H9 (cell line): Measurements from ENCODE around the gene NRG2. TPM values are rescaled to one million over a fixed set of nuclear protein-coding genes. Genes with fewer than 3 reads are reported as not detected.

Experiments used
- DNase-seq: peaks from one replicate; pipeline ENCODE4 v3.0.0-alpha.2; 2017
- H2AFZ ChIP-seq: one replicate; pipeline ENCODE4 v1.6.1; 2013; ENCODE audit warnings: mild to moderate bottlenecking, low read length, control low read depth, moderate library complexity
- H2AK5ac ChIP-seq: 2 replicates; pipeline ENCODE4 v1.6.1; 2013; ENCODE audit warnings: low read length, control low read depth, mixed read lengths; ENCODE audit not compliant: insufficient read length
- H2BK120ac ChIP-seq: one replicate; pipeline ENCODE4 v1.6.1; 2013; ENCODE audit warnings: low read depth, mild to moderate bottlenecking, low read length, control low read depth, inconsistent platforms; ENCODE audit not compliant: poor library complexity, severe bottlenecking
- H2BK12ac ChIP-seq: 2 replicates; pipeline ENCODE4 v1.6.1; 2013; ENCODE audit warnings: low read length, control low read depth, mixed read lengths, low read depth; ENCODE audit not compliant: insufficient read length
- H2BK15ac ChIP-seq: 2 replicates; pipeline ENCODE4 v1.6.1; 2013; ENCODE audit warnings: low read depth, low read length, control low read depth
- H2BK20ac ChIP-seq: one replicate; pipeline ENCODE4 v1.6.1; 2013; ENCODE audit warnings: low read depth, mild to moderate bottlenecking, low read length, control low read depth, inconsistent platforms; ENCODE audit not compliant: poor library complexity, severe bottlenecking
- H2BK5ac ChIP-seq: 2 replicates; pipeline ENCODE4 v1.6.1; 2013; ENCODE audit warnings: low read length, control low read depth, mixed read lengths; ENCODE audit not compliant: insufficient read length
- H3K14ac ChIP-seq: 2 replicates; pipeline ENCODE4 v1.6.1; 2013; ENCODE audit warnings: low read length, control low read depth; ENCODE audit not compliant: insufficient read depth
- H3K18ac ChIP-seq: 2 replicates; pipeline ENCODE4 v1.6.1; 2013; ENCODE audit warnings: low read depth, mild to moderate bottlenecking, mixed read lengths, low read length, control low read depth; ENCODE audit not compliant: insufficient read length
- H3K23ac ChIP-seq: 2 replicates; pipeline ENCODE4 v1.6.1; 2013; ENCODE audit warnings: low read length, control low read depth, mixed read lengths, low read depth; ENCODE audit not compliant: insufficient read length
- H3K23me2 ChIP-seq: 2 replicates; pipeline ENCODE4 v1.6.1; 2013; ENCODE audit warnings: low read depth, mild to moderate bottlenecking, mixed read lengths, low read length, control low read depth; ENCODE audit not compliant: insufficient read length, poor library complexity, severe bottlenecking
- H3K27ac ChIP-seq: 2 replicates; pipeline ENCODE4 v1.5.1; 2013; ENCODE audit warnings: low read length, control low read depth, mixed read lengths, low read depth; ENCODE audit not compliant: insufficient read length
- H3K27me3 ChIP-seq: 2 replicates; pipeline ENCODE4 v1.6.1; 2013; ENCODE audit warnings: low read length, control low read depth, inconsistent platforms; ENCODE audit not compliant: insufficient read depth
- H3K4ac ChIP-seq: 2 replicates; pipeline ENCODE4 v1.6.1; 2013; ENCODE audit warnings: low read depth, mild to moderate bottlenecking, control low read depth, inconsistent platforms, low read length, moderate library complexity
- H3K4me1 ChIP-seq: 2 replicates; pipeline ENCODE4 v1.6.1; 2013; ENCODE audit warnings: low read length, control low read depth, inconsistent platforms; ENCODE audit not compliant: insufficient read depth
- H3K4me2 ChIP-seq: 2 replicates; pipeline ENCODE4 v1.6.1; 2013; ENCODE audit warnings: low read length, control low read depth, mixed read lengths; ENCODE audit not compliant: insufficient read length, insufficient read depth
- H3K56ac ChIP-seq: 2 replicates; pipeline ENCODE4 v1.6.1; 2013; ENCODE audit warnings: low read depth, mild to moderate bottlenecking, mixed read lengths, low read length, control low read depth; ENCODE audit not compliant: insufficient read length
- H3K79me1 ChIP-seq: 2 replicates; pipeline ENCODE4 v1.6.1; 2013; ENCODE audit warnings: low read depth, mild to moderate bottlenecking, moderate library complexity, low read length, control low read depth, inconsistent platforms; ENCODE audit not compliant: insufficient read depth, poor library complexity, severe bottlenecking
- H3K79me2 ChIP-seq: 2 replicates; pipeline ENCODE4 v1.6.1; 2013; ENCODE audit warnings: low read length, control low read depth, inconsistent platforms; ENCODE audit not compliant: insufficient read depth
- H3K9ac ChIP-seq: 2 replicates; pipeline ENCODE4 v1.6.1; 2013; ENCODE audit warnings: low read length, control low read depth, mixed read lengths; ENCODE audit not compliant: insufficient read length; ENCODE audit errors: extremely low read depth
- H3K9me3 ChIP-seq: one replicate; pipeline ENCODE4 v1.6.1; 2013; ENCODE audit warnings: low read depth, low read length, inconsistent platforms; ENCODE audit not compliant: control insufficient read depth
- H3T11ph ChIP-seq: one replicate; pipeline ENCODE4 v1.6.1; 2013; ENCODE audit warnings: mild to moderate bottlenecking, low read length, control low read depth, inconsistent platforms
- H4K20me1 ChIP-seq: one replicate; pipeline ENCODE4 v1.6.1; 2013; ENCODE audit not compliant: control insufficient read depth, insufficient read length, insufficient read depth
- H4K5ac ChIP-seq: 2 replicates; pipeline ENCODE4 v1.6.1; 2013; ENCODE audit warnings: low read depth, mild to moderate bottlenecking, mixed read lengths, low read length, control low read depth; ENCODE audit not compliant: insufficient read length
- H4K8ac ChIP-seq: replicated peaks from 2 replicates; pipeline ENCODE4 v1.6.1; 2013; ENCODE audit warnings: low read length, control low read depth, mixed read lengths, low read depth; ENCODE audit not compliant: insufficient read length
- H4K91ac ChIP-seq: 2 replicates; pipeline ENCODE4 v1.6.1; 2013; ENCODE audit warnings: low read depth, mild to moderate bottlenecking, moderate library complexity, mixed read lengths, low read length, control low read depth; ENCODE audit not compliant: insufficient read length
- H3K27ac Mint-ChIP-seq, 3 experiments: 2 replicates in 2 of 3; 3 replicates in 1 of 3; pipeline ENCODE4 v1.8.0; 2020 to 2021; ENCODE audit warnings: mixed read lengths in 3 of 3, mild to moderate bottlenecking in 1 of 3, moderate library complexity in 1 of 3
- H3K27me3 Mint-ChIP-seq: 2 replicates; pipeline ENCODE4 v1.8.0; 2021; ENCODE audit warnings: low read depth, mild to moderate bottlenecking, moderate library complexity, mixed read lengths
- H3K36me3 Mint-ChIP-seq, 3 experiments: 2 replicates in 2 of 3; 3 replicates in 1 of 3; pipeline ENCODE4 v1.8.0; 2020 to 2021; ENCODE audit warnings: low read depth in 3 of 3, mixed read lengths in 3 of 3; ENCODE audit not compliant: insufficient read depth in 1 of 3
- H3K4me1 Mint-ChIP-seq, 2 experiments: 2 replicates each; pipeline ENCODE4 v1.8.0; 2020; ENCODE audit warnings: mixed read lengths in 2 of 2
- H3K4me3 Mint-ChIP-seq, 2 experiments: 2 replicates in 1 of 2; 3 replicates in 1 of 2; pipeline ENCODE4 v1.8.0; 2020 to 2021; ENCODE audit warnings: mild to moderate bottlenecking in 2 of 2, mixed read lengths in 2 of 2, moderate library complexity in 1 of 2
- H3K9me3 Mint-ChIP-seq, 2 experiments: 2 replicates in 1 of 2; 3 replicates in 1 of 2; pipeline ENCODE4 v1.8.0; 2020; ENCODE audit warnings: mild to moderate bottlenecking in 2 of 2, mixed read lengths in 2 of 2, moderate library complexity in 1 of 2
- WGBS: extraction: QIAGEN DNeasy Blood & Tissue Kit; methylation state at CpG from one replicate; pipeline ENCODE4 v1.1.7; 2013; ENCODE audit warnings: missing lambda C conversion rate, low lambda C conversion rate, mixed read lengths; ENCODE audit not compliant: insufficient read length; ENCODE audit errors: extremely low coverage; 5-methylcytosine and 5-hydroxymethylcytosine counted together
- total RNA-seq: library from RNA; stranded (reverse); gene quantifications from 2 replicates; pipeline ENCODE4 v1.2.1, GENCODE V29; 2021
- TF ChIP-seq, protein P1 (sequence below): fragments of 200-600 bp; sonication (generic); conservative IDR thresholded peaks from 3 replicates; pipeline ENCODE4 v1.8.0; 2021; ENCODE audit warnings: antibody characterized with exemption, mild to moderate bottlenecking

The NRG2 gene
- total RNA-seq, 1 experiment from 2014 or later: not detected

DNA sequence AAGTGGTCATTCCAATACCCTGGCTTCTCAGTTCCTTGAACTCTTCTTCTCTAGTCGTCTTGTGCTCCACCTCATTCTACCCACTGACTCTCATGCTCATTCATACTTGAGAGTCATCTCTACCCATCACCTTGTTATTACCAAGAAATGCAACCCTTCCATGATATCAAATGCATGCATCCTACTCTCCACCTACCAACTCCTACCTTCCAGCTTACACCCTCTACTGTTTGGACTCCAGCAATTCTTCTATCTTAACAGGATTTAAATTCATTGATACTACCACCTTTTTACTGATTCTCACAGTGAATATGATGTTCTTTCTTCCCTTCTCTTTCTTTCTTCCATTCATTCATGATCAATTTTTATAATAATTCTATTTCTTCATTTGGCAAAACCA is 30.7 kb downstream of the NRG2 start:
- no CpG with 5 or more reads among the region's 1 CpG for WGBS
- DNase-seq: no peak

More for the DNA sequence above, 30.7 kb downstream of the NRG2 start:
- Histone ChIP-seq H3K4me2 (no peak overlapping the region), H3K23me2 (no peaks in the 10 kb centered on the region), H3K56ac (no peak overlapping the region), H4K91ac (no peak overlapping the region), H2BK5ac (no peak overlapping the region), H4K8ac (no peak overlapping the region), H3K79me2 (no peaks in the 10 kb centered on the region), H3K4me1 (no peaks in the 10 kb centered on the region), H4K20me1 (no peaks in the 10 kb centered on the region), H3K9ac (no peak overlapping the region), H4K5ac (no peak overlapping the region), H2AFZ (no peak overlapping the region), H3K4ac (no peak overlapping the region), H3K27ac (no peak overlapping the region), H3K14ac (no peak overlapping the region), H3T11ph (no peak overlapping the region), H2BK120ac (no peak overlapping the region), H2BK12ac (no peak overlapping the region), H3K9me3 (no peaks in the 10 kb centered on the region), H2AK5ac (no peak overlapping the region), H3K18ac (no peak overlapping the region), H2BK15ac (no peak overlapping the region), H3K79me1 (no peaks in the 10 kb centered on the region), H3K23ac (no peak overlapping the region), H2BK20ac (no peak overlapping the region), H3K27me3 (no peaks in the 10 kb centered on the region)
- no peaks in the 10 kb centered on the region for H3K36me3 Mint-ChIP-seq
- H3K4me3 Mint-ChIP-seq: no peak overlapping the region
- TF ChIP-seq, protein P1, sequence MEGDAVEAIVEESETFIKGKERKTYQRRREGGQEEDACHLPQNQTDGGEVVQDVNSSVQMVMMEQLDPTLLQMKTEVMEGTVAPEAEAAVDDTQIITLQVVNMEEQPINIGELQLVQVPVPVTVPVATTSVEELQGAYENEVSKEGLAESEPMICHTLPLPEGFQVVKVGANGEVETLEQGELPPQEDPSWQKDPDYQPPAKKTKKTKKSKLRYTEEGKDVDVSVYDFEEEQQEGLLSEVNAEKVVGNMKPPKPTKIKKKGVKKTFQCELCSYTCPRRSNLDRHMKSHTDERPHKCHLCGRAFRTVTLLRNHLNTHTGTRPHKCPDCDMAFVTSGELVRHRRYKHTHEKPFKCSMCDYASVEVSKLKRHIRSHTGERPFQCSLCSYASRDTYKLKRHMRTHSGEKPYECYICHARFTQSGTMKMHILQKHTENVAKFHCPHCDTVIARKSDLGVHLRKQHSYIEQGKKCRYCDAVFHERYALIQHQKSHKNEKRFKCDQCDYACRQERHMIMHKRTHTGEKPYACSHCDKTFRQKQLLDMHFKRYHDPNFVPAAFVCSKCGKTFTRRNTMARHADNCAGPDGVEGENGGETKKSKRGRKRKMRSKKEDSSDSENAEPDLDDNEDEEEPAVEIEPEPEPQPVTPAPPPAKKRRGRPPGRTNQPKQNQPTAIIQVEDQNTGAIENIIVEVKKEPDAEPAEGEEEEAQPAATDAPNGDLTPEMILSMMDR: no peak
- H3K9me3 Mint-ChIP-seq: no peaks in the 10 kb centered on the region
- peaks cover 21% of the 10 kb centered on the region for H3K27me3 Mint-ChIP-seq
- no peak overlapping the region for H3K27ac Mint-ChIP-seq
- no peaks in the 10 kb centered on the region for H3K4me1 Mint-ChIP-seq
